HG03045 (cell line): ENCODE measurements around the gene NFIA.

Experiments
- ATAC-seq: cut with Tn5 transposase; IDR thresholded peaks from one replicate; pipeline ENCODE4 v1.9.1; 2021; ENCODE audit warnings: mild to moderate bottlenecking, moderate library complexity; ENCODE audit not compliant: unreplicated experiment

NFIA gene

DNA sequence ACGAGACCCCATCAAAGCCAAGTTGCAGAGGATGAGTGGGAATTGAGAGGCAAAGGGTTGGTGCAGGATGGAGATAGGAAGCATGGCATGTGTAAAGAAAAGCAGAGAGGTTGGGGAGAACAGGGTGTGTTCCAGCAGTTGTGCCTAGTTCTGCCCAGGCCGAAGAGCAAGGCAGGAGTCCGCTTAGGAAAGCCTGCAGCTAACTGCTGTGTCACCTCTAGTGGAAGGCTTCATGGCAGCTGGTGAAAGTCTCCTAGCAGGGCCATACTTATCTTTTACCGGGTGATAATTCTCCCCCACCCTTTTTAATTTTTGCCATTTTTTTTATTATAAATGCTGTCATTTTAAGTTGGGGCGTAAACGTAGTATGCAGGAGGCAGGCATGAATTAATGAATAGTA, 93.6 kb downstream of the NFIA start:
- no peak for ATAC-seq

DNA sequence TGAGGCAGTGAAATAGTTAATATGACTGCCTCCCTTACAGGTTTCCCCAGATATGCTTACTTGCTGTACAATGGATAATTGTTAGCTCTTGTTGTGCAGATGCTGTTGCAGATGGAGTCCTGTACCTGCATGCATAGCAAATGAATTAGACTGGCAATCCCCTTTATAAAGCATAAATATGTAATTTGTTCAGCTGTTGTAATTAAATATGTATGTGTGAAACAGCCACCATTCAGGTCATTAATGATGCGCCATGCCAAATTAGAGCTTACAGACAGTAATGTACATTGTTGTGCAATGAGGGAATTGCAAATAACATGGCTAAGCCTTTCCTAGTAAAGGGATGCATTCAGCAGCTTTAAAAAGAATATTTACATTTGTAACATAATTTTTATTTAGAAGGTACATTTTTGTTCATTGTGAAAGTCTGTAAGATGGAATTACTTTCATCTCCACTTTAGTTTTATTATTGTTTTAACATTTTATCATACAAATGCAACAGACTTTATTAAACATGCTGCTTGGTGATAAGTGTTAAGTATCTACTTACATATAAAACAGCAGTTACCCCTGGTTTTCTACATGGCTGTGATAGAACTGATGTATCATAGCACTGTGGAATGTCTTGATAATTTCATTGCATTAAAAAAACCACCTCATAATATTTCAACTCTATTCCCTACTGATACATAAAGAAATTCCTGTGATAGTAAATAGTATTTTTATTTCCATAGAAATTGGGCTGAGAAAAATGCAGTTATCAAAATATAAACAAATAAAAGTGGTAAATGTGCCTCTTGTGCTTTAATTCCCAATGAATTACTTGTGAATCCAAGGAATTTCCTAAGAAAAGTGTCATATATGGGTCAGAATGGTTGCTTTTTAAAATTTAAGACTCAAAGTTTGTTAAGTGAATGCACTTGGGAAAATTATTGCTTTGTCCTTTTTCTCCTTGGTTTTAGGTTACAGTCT, 99.0 kb downstream of the NFIA start:
- no peak for ATAC-seq

DNA sequence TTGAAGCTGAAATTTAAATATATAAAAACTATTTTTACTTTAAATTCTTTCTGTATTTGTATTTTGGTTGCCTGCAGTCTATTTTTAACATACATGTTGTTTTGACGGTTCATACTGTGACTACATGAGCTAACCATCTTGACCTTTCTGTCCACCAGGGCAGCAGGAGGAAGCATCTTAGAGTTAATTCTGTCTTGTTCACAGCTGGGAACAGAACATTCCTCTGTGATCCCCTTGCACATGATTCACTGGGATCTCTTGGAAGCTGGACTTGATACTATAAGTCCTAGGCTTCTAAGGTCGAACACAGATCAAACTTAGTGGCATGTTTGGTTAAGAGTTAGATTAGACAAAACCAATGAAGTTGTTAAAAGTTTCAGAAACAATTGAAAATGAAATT, 99.7 kb downstream of the NFIA start:
- no peak for ATAC-seq

DNA sequence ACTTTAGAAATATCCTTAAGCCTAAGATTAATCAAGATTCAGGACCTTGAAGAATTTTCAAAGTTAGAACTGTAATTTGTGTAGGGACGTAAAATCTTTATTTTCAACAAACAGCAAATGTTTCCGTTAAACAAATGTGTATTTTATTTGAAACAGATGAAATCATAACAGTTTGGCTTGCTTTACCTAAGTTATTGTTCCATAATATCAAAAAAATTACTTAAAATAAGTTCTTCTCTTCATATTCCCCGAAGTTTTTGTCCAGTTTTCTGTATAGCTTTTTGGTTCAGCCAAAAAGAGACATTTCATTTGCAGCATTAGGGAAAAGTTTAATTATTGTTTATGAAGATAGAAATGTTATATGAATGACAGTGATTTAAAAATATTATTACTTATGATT, 100.1 kb downstream of the NFIA start:
- no peak for ATAC-seq

DNA sequence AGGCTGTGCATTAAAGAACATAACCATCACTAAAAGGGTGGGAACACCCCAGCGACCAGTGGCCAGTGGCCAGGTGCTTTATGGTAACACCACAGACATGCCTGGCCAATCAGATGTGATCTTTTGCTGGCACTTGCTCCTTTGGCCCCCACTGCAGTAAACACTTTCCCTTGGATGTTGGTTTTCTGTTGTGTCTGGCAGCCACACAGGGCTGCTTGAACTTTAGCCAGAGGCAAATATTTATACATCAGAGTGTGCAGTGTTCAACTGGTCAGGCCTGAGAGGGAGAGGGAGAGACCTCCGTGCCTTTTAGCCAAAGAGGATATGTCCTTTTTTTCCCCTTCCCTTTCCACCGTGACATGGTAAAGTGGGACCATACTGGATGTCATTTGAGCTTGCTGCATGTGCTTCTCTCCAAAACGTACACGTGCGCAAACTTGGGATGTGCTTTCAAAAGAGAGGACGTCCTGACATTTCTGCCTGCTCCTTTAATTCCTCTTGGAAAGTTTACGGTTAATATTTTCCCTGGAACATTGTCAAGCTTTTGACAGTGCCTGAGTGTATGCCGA, 101.2 kb downstream of the NFIA start:
- no peak for ATAC-seq

DNA sequence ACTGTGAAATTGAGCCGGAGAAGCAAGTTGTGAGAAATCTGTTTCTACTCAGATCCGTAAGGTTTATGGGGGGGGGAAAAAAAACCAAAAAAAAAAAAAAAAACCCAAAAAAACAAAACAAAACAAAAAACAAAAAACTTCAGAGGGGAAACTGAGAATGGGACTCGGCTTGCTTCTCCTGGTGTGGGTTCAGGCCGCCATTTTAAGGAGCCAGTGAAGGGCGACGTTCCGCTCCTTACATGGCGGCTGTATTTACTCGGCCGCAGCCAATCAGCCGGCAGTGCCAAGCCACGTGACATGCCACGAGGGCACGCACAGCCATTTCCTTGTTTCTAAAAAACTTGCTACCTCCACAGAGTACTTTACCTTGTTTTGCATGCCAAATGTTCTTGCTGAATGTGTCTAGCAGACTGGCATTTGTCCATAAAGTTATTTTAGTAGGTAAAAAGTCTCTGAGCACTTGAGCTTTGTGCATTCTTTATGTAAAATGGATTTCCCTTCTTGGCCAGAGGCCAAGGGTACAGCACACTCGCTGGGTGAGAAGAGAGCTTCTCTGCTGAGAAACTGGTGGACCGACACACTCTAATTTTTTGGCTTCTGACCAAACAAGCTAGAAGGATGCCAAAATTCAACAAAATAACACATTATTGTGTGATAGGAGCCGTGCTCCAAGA, 101.8 kb downstream of the NFIA start:
- ATAC-seq, result no peak

DNA sequence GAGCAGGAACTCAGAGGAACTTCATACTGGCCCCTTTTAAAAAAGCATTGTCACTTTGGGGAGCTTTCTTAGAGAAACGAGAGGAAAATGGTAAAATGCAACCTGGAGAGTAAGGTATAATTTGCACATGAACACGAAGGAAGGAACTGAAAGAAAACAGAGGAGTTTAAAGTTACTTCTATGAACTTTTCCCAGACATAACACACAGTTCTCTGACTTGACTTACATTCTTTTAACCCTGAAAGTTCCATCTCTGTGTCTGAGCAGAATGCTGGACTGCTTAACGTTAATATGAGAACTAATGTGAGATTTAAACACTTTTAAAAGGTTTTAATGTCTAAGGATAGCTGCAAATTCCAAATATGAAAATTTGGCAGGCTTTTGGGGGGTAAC, 102.3 kb downstream of the NFIA start:
- ATAC-seq, result no peak

DNA sequence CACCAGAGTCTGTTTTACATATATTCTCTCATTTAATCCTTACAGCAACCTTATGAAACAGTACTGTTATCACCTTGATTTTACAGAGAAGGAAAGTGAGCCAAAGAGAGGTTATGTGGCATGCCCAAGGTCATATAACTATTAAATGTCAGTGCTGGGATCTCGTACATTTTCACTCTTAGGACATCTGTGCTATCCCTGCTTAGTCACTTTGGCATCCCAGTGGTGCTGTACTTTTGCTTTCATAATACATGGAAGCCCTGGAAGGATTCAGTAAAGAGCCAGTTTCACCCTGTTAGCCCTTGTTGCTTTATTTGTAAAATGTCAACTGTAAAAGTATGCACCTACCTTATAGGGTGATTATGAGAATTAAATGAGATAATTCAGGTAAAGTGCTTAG, 104.4 kb downstream of the NFIA start:
- ATAC-seq, result no peak

DNA sequence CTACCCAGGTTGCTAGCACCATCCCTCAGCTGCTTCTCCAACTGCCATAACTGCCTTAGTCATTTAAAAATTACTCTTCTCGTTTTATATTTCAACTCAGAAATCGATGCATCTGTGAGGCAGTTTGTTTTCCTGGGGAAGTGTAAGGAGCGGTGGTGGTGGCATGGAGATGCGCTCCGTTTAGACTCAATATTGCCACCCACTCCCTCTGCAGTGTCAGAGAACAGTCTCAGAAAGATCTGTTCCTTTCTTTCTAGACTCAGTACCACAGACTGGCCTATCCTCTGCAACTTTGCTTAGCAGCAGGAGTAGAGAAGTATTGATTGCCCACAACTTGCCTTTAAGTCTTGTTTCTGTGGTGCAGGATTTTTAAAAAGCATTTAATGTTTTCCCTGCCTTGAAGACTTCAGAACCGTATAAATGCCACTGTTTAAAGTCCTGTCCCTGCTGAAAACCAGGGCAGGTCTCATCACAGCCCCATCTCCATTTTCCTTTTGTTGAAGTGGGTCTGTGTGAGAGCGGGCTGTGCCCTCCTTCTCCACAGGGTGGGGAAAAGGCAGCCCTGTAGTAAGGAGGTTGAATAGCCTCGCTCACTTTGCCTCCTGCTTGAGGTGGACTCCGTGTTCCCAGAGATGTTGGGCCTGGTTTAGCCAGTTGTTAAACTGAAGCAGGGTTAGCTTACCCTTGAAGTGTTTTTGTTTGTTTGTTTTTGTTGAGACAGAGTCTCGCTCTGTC, 105.2 kb downstream of the NFIA start:
- ATAC-seq, result no peak

DNA sequence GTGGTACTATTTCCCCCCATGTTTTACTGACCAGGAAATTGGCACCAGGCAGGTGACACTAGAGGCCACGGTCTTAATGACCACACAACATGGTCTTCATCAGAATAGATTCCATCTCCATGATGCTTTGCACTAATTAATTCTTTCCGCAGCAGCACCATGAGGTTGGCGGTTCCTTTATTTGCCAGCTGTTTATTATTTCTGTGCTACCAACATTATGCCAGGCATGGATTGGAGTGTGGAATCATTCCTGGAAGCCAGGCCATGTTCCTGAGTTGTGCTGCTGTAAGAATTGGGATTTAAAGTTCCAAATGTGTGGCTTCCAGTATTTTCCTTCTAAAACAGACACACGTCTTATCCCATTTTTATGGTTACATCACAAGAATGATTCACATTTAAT, 107.8 kb downstream of the NFIA start:
- no peak for ATAC-seq

DNA sequence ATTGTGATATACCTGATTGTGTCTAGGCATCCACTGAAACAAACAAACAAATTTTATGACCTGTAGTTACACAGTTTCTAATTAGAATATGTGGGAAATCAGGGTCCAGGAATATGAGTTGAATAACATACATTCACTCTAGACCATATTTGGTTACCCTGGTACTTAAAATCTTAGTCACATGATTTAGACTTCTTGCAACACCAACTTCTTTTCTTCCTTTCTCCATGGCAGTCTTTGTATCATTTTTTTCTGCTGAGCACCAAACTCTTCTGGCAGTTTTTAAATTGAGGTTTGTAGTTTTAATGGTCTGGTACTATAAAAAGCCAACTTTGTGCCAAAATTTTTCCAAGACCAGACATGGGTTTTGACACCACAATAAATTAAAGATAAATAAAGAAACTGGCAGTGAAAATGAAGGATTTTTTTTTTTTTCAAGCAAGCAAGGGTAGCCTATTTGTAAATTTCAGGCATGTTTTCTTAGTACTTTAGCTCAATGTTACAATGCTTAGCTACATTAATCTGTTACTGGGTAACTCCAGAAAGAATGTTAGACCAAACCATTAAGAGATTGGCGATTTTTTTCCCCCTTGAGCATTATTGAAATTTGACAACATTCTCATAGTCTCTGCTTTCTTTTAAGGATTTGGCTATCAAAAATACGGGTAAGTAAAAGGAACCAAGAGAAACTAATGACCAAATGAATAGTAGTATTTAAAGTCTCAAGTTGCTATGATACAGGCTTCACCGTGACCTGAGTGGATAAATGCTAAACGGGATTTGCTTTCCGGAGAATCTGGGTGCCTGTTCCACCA, 108.5 kb downstream of the NFIA start:
- ATAC-seq, result no peak

DNA sequence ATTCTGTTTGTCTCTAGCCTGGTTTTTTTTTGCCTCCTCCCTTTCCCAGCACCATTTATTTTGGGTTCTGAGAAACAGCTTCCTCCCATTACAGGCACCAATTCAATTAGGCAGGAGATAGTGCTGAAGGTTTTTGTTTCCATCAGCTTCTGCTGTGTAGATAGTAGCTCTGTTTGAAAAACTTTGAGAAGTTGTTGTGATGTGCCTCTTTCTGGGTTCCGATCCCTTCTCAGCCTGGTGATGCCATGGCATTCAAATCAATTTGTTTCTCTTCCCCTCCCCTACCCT, 109.0 kb downstream of the NFIA start:
- no peak for ATAC-seq

DNA sequence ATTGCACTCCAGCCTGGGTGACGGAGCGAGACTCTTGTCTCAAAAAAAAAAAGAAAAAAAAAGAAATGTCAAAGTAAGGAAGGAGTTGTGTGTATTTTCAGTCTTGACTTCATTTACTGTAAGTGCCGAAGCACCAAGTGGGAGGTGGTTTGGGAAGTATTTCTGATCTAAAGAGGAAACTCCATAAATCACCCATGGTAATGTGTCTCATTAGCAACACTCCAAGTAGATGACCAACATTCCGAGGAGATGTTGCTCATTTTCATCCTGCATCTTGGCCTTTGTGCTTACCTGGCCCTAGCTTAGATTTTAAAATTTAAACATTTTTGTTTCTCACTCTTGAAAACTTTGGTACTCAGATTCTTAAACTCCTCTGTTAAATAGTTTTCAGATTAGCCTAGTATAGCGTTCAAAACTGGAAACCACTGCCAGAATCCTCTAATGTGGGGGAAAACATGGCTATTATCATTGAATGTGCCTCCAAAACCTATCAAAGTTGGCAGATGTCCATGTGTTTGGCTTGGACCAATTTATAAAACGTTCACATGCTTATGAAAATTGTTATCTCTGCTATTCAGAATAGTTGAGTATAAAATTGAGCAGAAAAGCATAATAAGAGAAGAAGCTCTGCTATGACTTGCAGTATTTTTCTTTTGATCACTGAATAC, 110.4 kb downstream of the NFIA start:
- no peak for ATAC-seq

DNA sequence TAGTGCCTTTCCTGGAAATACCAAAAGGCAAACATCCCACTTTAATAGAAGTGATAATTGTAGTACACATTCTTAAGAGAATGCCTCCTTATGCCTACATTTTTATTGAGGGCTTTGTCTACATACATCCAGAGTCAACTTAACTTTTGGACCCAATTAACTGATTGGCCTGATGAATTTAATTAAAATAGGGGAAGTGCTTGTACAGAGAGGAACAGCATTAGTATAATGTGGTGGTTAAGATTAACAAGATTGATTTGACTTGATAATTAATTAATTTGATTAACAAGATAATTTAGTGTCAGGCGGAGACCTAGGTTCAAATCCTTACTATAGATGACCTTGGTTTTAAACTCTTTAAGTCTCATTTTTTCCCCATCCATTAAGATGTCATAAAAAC, 111.4 kb downstream of the NFIA start:
- no peak for ATAC-seq

DNA sequence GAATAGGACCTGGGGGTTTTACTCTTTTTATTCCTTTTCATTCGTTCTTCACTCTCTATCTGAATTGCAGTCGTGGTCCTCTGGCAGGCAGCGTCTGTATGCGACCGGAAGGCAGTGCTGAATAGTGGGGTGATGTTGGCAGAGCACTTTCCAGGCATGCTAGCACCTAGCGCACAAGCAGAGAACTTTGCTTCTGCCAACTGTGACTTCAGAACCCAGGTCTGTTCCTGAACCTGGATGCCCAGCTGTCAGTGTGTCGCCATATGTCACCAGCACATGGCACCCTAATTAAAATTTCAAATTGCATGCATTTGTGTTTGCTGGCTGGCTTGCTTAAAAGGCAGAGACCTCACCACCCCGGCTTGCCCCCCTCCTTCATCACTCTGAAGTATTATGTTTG, 116.2 kb downstream of the NFIA start:
- ATAC-seq, result no peak

DNA sequence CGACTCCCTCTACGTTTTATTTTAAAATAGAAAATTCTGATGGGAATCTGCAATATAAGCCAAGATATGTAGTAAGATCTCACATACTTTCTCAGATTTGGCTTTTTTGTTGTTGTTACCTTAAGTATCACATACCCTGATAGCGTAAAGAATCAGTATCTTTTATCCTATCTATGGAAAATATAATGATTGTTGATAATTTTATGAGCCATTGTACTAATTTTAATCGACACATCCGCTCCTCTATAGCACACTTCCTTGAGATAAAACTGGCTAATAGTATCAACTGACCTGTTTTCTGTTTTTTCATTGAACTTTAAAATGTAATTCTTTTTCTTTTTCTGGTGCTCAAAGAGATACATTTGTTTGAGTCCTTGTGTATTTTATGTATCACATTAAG, 118.7 kb downstream of the NFIA start:
- ATAC-seq, result no peak

DNA sequence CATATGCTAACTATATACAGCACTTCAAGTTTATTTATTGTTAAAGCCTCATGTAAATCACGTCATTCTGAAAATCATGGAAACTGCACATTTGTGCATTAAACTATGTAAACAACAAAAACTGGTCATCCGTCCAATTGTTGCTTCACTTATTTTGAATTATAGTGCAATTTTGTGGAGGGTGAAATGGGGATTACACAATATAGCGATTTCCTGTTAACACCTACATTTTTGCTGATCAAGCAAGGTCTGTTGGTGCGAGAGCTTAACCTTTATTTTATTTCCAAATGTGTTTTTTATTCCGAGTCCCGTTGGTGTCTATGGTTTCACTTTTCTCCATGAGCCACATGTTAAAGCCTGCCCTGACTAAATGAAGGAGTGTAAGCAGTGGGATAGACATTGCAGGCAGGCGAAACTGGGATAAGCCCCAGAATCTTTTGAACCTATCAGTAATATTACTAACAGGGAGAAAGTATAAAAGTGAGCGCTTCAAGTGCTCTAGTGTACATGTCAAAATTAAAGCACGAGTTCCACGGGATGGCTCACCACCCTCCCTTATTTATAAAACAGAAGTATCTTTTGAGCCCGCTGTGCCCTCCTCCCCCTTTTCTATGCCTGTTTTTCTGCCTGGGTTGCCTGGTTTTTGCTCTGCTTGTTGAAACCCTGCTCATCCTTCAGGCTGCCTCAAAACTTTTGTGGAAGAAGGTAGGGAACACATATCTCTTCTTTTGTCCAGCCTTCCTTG, 120.7 kb downstream of the NFIA start:
- ATAC-seq, result no peak

DNA sequence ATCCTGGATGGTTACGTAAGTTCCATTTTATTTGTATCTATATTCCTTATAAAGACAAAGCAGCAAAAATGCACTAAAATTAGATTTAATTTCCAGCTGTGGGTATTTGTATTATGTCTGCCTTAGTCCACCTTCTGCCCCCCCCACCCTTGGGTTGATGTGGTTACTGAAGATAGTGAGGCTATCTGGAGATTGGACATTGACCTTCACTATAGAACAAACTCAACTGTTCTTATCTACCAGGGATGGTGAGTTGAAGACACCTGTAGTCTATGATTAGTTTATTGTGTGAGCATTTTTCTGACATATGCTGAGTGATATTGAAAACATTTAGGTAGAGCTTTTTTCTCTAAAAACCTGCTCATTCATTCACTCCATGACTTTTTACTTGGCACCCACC, 122.2 kb downstream of the NFIA start:
- no peak for ATAC-seq

DNA sequence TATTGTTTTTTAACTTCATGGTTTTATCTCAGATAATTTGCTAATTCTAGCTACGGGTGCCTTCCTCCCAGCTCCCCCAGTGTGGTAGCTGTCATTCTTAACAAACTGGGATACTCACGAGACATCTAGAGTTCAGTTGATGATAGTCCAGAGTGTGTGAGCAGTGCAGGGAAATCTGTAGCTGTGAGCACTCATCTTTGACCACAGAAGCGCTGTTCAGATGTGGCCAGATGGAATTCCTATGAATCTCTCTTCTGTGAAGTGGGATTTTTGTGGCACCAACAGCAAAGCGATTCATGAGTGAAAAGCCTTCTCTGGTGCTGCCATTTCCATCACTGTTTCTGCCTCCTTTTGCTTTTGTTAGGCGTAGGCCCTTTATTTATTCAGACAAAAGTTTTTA, 125.1 kb downstream of the NFIA start:
- no peak for ATAC-seq

DNA sequence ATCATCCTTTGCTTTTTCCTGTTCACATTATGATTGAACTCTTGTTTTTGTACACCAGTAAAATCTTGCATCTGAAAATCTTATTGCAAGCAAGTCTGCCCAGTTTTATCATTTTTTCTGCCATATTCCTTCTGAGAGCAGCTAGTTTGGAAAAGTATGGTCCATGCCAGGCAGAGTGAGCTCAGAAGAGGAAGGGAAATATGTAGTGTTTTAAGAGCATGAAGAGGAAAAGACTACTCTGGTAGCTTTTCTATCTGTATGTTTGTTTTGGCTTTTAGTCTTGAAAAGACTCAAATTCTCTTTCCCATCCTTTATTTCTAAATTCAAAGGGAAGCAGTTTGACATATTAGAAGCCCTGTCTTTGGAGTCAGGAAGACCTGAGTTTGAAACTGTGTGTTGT, 125.8 kb downstream of the NFIA start:
- no peak for ATAC-seq
